NCI-H2171 (cell line): Measurements from ENCODE around the gene VCL.
A peak's percentile ranks its signal among the peaks of the same experiment; 100 is the strongest.
"Not testable (repeated sequence)": the region's sequence is repeated elsewhere in the genome, so short reads cannot be mapped to it uniquely, and the experiment has no call there.

ENCODE experiments used
- DNase-seq: peaks from one replicate; lab custom pipeline; 2025; lab: John Stamatoyannopoulos, UW

Gene VCL

GRCh38 chr10:74006269-74006668, 8.4 kb downstream of the VCL start:
- DNase-seq, result no peak

GRCh38 chr10:74008212-74008731, 10.4 kb downstream of the VCL start:
- peak; percentile 21 for DNase-seq

- no peak for DNase-seq
Observed at GRCh38 chr10:74011017-74011416, 13.1 kb downstream of the VCL start.

- no peak for DNase-seq
Observed at GRCh38 chr10:74011770-74012169, 13.9 kb downstream of the VCL start.

- no peak for DNase-seq
Observed at GRCh38 chr10:74012480-74012879, 14.6 kb downstream of the VCL start.

- DNase-seq, result no peak
Observed at GRCh38 chr10:74013004-74013403, 15.1 kb downstream of the VCL start.

GRCh38 chr10:74014574-74014973, 16.7 kb downstream of the VCL start:
- DNase-seq, result not testable (repeated sequence)

GRCh38 chr10:74018241-74018640, 20.3 kb downstream of the VCL start:
- DNase-seq, result no peak

GRCh38 chr10:74021248-74022055, 23.5 kb downstream of the VCL start:
- no peak for DNase-seq

GRCh38 chr10:74022926-74023629, 25.2 kb downstream of the VCL start:
- no peak for DNase-seq

GRCh38 chr10:74024600-74024999, 26.7 kb downstream of the VCL start:
- no peak for DNase-seq

- no peak for DNase-seq
Observed at GRCh38 chr10:74025380-74025978, 27.6 kb downstream of the VCL start.

- no peak for DNase-seq
Observed at GRCh38 chr10:74026428-74027015, 28.6 kb downstream of the VCL start.

GRCh38 chr10:74027702-74028101, 29.8 kb downstream of the VCL start:
- no peak for DNase-seq

GRCh38 chr10:74029943-74030342, 32.0 kb downstream of the VCL start:
- no peak for DNase-seq

- not testable (repeated sequence) for DNase-seq
Observed at GRCh38 chr10:74032208-74032607, 34.3 kb downstream of the VCL start.

GRCh38 chr10:74032900-74033655, 35.2 kb downstream of the VCL start:
- no peak for DNase-seq

- no peak for DNase-seq
Observed at GRCh38 chr10:74033702-74034101, 35.8 kb downstream of the VCL start.

- no peak for DNase-seq
Observed at GRCh38 chr10:74034301-74034700, 36.4 kb downstream of the VCL start.

- no peak for DNase-seq
Observed at GRCh38 chr10:74035303-74035702, 37.4 kb downstream of the VCL start.

- DNase-seq, result no peak
Observed at GRCh38 chr10:74036474-74036873, 38.6 kb downstream of the VCL start.
